Neuronal stem cell (in vitro differentiated cells): ENCODE results near the gene KRT6C. TPM values are rescaled to one million over a fixed set of nuclear protein-coding genes. Genes with fewer than 3 reads are reported as not detected.
A peak's percentile ranks its signal among the peaks of the same experiment; 100 is the strongest.

Source experiments
- DNase-seq: peaks from one replicate; pipeline ENCODE4 v3.0.0-alpha.2; 2013; ENCODE audit warnings: low spot score
- H2AFZ ChIP-seq: one replicate; pipeline ENCODE4 v1.6.1; 2013; ENCODE audit warnings: mild to moderate bottlenecking, low read length, inconsistent platforms
- H2AK5ac ChIP-seq: 2 replicates; pipeline ENCODE4 v1.6.1; 2013; ENCODE audit warnings: low read depth, mild to moderate bottlenecking, inconsistent platforms, low read length, moderate library complexity, mixed read lengths
- H2BK120ac ChIP-seq: 2 replicates; pipeline ENCODE4 v1.6.1; 2013; ENCODE audit warnings: low read depth, mild to moderate bottlenecking, inconsistent platforms, low read length, moderate library complexity, mixed read lengths
- H2BK12ac ChIP-seq: one replicate; pipeline ENCODE4 v1.6.1; 2013; ENCODE audit warnings: low read length, inconsistent platforms
- H2BK15ac ChIP-seq: 2 replicates; pipeline ENCODE4 v1.6.1; 2013; ENCODE audit warnings: mild to moderate bottlenecking, low read length, inconsistent platforms, mixed read lengths
- H2BK5ac ChIP-seq: one replicate; pipeline ENCODE4 v1.6.1; 2013; ENCODE audit warnings: inconsistent platforms, mild to moderate bottlenecking, low read length, moderate library complexity
- H3K14ac ChIP-seq: one replicate; pipeline ENCODE4 v1.6.1; 2013; ENCODE audit warnings: low read length, inconsistent platforms
- H3K18ac ChIP-seq: 2 replicates; pipeline ENCODE4 v1.6.1; 2013; ENCODE audit warnings: low read length, inconsistent platforms
- H3K23ac ChIP-seq: 2 replicates; pipeline ENCODE4 v1.6.1; 2013; ENCODE audit warnings: low read depth, mild to moderate bottlenecking, mixed read lengths, low read length, inconsistent platforms; ENCODE audit not compliant: poor library complexity
- H3K27ac ChIP-seq: replicated peaks from 3 replicates; pipeline ENCODE4 v1.5.1; 2013; ENCODE audit warnings: low read length, inconsistent platforms
- H3K27me3 ChIP-seq, 3 experiments: 2 replicates each; pipeline ENCODE4 v1.6.1; 2013; ENCODE audit warnings: low read length in 3 of 3, mild to moderate bottlenecking in 2 of 3, inconsistent platforms in 1 of 3, low read depth in 1 of 3, mixed read lengths in 1 of 3, moderate library complexity in 1 of 3; ENCODE audit not compliant: control insufficient read depth in 3 of 3, insufficient read depth in 3 of 3
- H3K36me3 ChIP-seq, 2 donors: replicated peaks in 1 of 2; 2 replicates each; pipeline ENCODE4 v1.6.1; 2013; ENCODE audit warnings: low read length in 2 of 2; ENCODE audit not compliant: control insufficient read depth in 2 of 2, insufficient read depth in 2 of 2
- H3K4ac ChIP-seq: 2 replicates; pipeline ENCODE4 v1.6.1; 2013; ENCODE audit warnings: inconsistent platforms, mild to moderate bottlenecking, low read length, moderate library complexity
- H3K4me1 ChIP-seq, 2 donors: 1 replicate in 1 of 2; 2 replicates in 1 of 2; pipeline ENCODE4 v1.6.1; 2013; ENCODE audit warnings: low read length in 2 of 2, low read depth in 1 of 2; ENCODE audit not compliant: control insufficient read depth in 2 of 2, insufficient read depth in 1 of 2
- H3K4me2 ChIP-seq: one replicate; pipeline ENCODE4 v1.6.1; 2013; ENCODE audit warnings: mild to moderate bottlenecking, low read length, inconsistent platforms; ENCODE audit not compliant: insufficient read depth, poor library complexity, severe bottlenecking
- H3K4me3 ChIP-seq, 2 donors: 2 replicates each; pipeline ENCODE4 v1.5.1; 2013; ENCODE audit warnings: low read length in 2 of 2, mild to moderate bottlenecking in 2 of 2, inconsistent platforms in 1 of 2, moderate library complexity in 1 of 2
- H3K79me1 ChIP-seq: one replicate; pipeline ENCODE4 v1.6.1; 2013; ENCODE audit warnings: low read depth, mild to moderate bottlenecking, inconsistent platforms, low read length, moderate library complexity
- H3K9ac ChIP-seq: one replicate; pipeline ENCODE4 v1.6.1; 2013; ENCODE audit warnings: mild to moderate bottlenecking, low read depth, low read length, inconsistent platforms; ENCODE audit not compliant: poor library complexity
- H3K9me3 ChIP-seq, 2 donors: replicated peaks in 1 of 2; 2 replicates each; pipeline versions ENCODE3 to v1.6.1; 2013; ENCODE audit warnings: low read length in 2 of 2, mild to moderate bottlenecking in 2 of 2, inconsistent platforms in 1 of 2, low read depth in 1 of 2, mixed read lengths in 1 of 2, moderate library complexity in 1 of 2; ENCODE audit not compliant: control insufficient read depth in 2 of 2, insufficient read depth in 1 of 2
- H4K8ac ChIP-seq: one replicate; pipeline ENCODE4 v1.6.1; 2013; ENCODE audit warnings: low read depth, mild to moderate bottlenecking, inconsistent platforms, low read length, moderate library complexity
- H4K91ac ChIP-seq: one replicate; pipeline ENCODE4 v1.6.1; 2013; ENCODE audit warnings: low read length, low read depth, mild to moderate bottlenecking, inconsistent platforms; ENCODE audit not compliant: poor library complexity
- WGBS, 2 donors: extraction: QIAGEN DNeasy Blood & Tissue Kit; methylation state at CpG; one replicate each; pipeline ENCODE4 v1.1.7; 2013; ENCODE audit warnings: missing lambda C conversion rate in 2 of 2, mixed read lengths in 1 of 2; ENCODE audit not compliant: insufficient read length in 2 of 2, insufficient replicate concordance in 1 of 2; ENCODE audit errors: extremely low coverage in 2 of 2; 5-methylcytosine and 5-hydroxymethylcytosine counted together
- polyA plus RNA-seq, 2 experiments: library from polyadenylated mRNA; stranded (reverse); fragments of 200-250 nt; gene quantifications; one replicate each; pipeline ENCODE4 v1.2.3, GENCODE V29; 2013

The KRT6C gene
- not detected for polyA plus RNA-seq (2013, experiment 1 of 2)
- not detected for polyA plus RNA-seq (2013, experiment 2 of 2)

DNA sequence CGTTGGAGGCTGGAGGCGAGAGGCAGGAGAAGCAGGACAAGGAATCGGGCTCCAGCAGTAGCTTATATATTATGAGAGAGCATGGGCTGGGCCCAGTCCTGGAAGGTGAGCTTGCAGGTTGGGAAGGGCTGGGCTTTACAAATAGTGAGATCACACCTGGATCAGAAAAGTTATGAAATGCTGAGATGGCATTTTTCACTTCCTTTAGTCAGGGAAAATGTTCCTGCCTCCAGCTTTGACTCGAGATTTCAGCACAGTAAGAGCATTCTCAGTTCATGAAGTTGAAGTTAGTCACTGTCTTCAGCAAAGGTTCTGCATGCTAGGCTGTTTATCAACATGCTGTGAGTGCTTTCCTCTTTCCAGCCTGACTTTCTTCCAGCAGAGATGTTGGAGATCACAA, at the start of gene KRT6C:
Gene KRT6C (minus strand): TSS at position 38 of the 400 bp plus-strand sequence. CDS start 68 bp downstream, outside the sequence.
- Histone ChIP-seq H3K23ac (no peak within 1 kb of the TSS), H4K8ac (no peak within 1 kb of the TSS), H3K4me2 (no peak within 1 kb of the TSS), H2BK5ac (no peak within 1 kb of the TSS), H4K91ac (no peak within 1 kb of the TSS), H2BK15ac (no peak within 1 kb of the TSS), H3K27ac (no peak within 1 kb of the TSS), H2BK120ac (no peak within 1 kb of the TSS), H3K36me3 (no peaks in the 10 kb centered on the region), H3K9me3 (no peaks in the 10 kb centered on the region), H2AK5ac (no peak within 1 kb of the TSS), H2AFZ (no peak within 1 kb of the TSS), H3K14ac (no peak within 1 kb of the TSS), H2BK12ac (no peak within 1 kb of the TSS), H3K4me3 (no peak within 1 kb of the TSS), H3K4ac (no peak within 1 kb of the TSS), H3K27me3 (no peaks in the 10 kb centered on the region), H3K4me1 (no peaks in the 10 kb centered on the region), H3K9ac (no peak within 1 kb of the TSS), H3K79me1 (no peaks in the 10 kb centered on the region), H3K18ac (no peak within 1 kb of the TSS)
- no CpG with 5 or more reads among the region's 4 CpGs for WGBS, 2 donors
- no peak for DNase-seq

DNA sequence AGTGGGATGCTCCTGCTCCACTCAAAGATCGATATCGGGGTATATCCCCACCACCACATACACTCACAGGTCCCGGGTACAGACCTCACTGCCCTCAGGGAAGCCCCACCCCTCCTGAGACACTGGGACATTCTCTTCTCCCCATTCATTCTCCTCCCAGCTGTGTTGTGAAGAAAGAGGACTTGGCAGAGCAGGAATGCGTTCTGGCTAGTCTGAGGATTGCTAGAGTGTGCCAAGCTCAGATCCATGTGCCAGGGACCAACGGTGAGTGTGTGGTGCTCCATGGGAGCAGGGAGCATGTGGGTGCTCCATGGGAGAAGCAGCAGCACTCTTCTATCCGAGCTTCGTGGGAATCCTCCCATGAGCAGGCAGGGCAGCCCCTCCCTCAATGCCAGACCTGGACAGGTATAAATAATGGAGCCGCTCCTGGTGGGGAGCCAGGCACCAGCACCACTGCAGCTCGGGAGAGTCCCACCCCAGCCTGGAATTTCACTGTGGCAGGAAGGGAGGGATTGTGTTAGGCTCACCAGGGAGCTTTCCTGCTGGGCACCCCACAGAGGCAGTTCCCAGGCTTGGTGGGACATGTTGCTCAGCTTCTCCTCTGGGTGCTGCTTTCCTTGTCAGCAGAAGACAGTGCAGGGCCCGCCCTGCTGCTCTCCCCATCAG, 48.9 kb upstream of the KRT6C start:
- Histone ChIP-seq H3K9ac (no peak overlapping the region), H2BK120ac (no peak overlapping the region), H3K4ac (no peak overlapping the region), H3K4me2 (no peak overlapping the region), H3K27ac (no peak overlapping the region), H2BK15ac (no peak overlapping the region), H2BK5ac (no peak overlapping the region), H3K23ac (no peak overlapping the region), H3K79me1 (no peaks in the 10 kb centered on the region), H3K14ac (peak overlapping the region; percentile 91), H3K4me1 (peaks cover 0 to 8% of the 10 kb centered on the region in 2 donors), H3K18ac (peak overlapping the region; percentile 33), H3K27me3 (peaks cover 0 to 10% (median 0%) of the 10 kb centered on the region in 3 experiments), H4K8ac (no peak overlapping the region), H4K91ac (no peak overlapping the region), H3K4me3 (no peak overlapping the region), H2BK12ac (no peak overlapping the region), H2AK5ac (peak overlapping the region; percentile 33), H3K36me3 (no peaks in the 10 kb centered on the region), H2AFZ (no peak overlapping the region), H3K9me3 (no peaks in the 10 kb centered on the region)
- no peak for DNase-seq
- WGBS, 2 donors: no CpG with 5 or more reads among the region's 10 CpGs

DNA sequence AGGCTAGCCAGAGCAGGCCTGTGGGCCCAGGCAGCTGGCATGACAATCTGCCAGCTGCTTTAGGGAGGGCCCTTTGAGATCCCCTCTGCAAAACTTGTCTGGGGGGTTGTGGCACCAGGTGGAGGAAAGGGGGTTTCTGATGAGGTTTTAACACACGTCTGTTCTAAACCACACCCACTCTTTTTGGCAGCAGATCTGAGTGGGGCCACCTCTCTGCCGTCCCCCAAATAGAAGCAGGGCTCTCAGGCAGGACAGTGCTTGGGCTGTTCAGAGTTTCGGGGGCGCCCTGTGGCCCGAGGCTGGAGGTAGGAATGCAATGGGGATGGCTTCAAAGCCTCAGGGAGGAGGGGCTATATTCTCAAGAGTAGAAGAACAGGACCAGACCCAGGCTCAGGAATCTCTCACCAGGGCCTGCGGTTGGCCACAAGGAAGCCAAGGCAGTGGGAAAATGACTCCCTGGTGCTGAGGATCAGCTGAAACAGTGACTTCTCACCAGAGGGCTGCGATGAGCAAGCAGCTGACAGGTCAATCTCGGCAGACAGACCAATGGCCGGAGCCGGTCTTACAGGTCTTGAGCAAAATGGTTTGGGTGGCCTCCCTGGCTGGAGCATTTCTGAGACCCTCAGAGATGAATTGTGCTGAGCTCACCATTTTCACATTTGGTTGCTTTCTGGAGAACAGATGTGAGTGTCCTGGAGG, 48.1 kb upstream of the KRT6C start:
- no peaks in the 10 kb centered on the region for H3K9me3 ChIP-seq
- no peak overlapping the region for H3K27ac ChIP-seq

GRCh38 chr12:52521175-52521567, 47.6 kb upstream of the KRT6C start:
- no peak overlapping the region for H3K27ac ChIP-seq
- no peak overlapping the region for H2BK5ac ChIP-seq
- H3K23ac ChIP-seq: no peak overlapping the region
- H2BK12ac ChIP-seq: no peak overlapping the region
- H2AK5ac ChIP-seq: no peak overlapping the region
- no peak overlapping the region for H3K14ac ChIP-seq
- H3K9ac ChIP-seq: no peak overlapping the region
- no peak for DNase-seq
- peaks cover 0 to 8% of the 10 kb centered on the region in 2 donors for H3K4me1 ChIP-seq
- H2BK15ac ChIP-seq: no peak overlapping the region
- H3K18ac ChIP-seq: no peak overlapping the region
- H3K9me3 ChIP-seq: no peaks in the 10 kb centered on the region
- H3K79me1 ChIP-seq: no peaks in the 10 kb centered on the region
- H4K91ac ChIP-seq: no peak overlapping the region
- H3K4ac ChIP-seq: no peak overlapping the region
- no peak overlapping the region for H3K4me2 ChIP-seq
- no peak overlapping the region for H4K8ac ChIP-seq
- H3K36me3 ChIP-seq: no peaks in the 10 kb centered on the region
- H2BK120ac ChIP-seq: no peak overlapping the region
- H3K4me3 ChIP-seq: no peak overlapping the region
- no peak overlapping the region for H2AFZ ChIP-seq
- WGBS, 2 donors: no CpG with 5 or more reads among the region's 10 CpGs
- H3K27me3 ChIP-seq: peaks cover 0 to 8% (median 0%) of the 10 kb centered on the region in 3 experiments

More for the DNA sequence above, 48.1 kb upstream of the KRT6C start:
- no peak overlapping the region for H2AK5ac ChIP-seq
- peaks cover 0 to 10% (median 0%) of the 10 kb centered on the region in 3 experiments for H3K27me3 ChIP-seq
- no peak overlapping the region for H4K91ac ChIP-seq
- WGBS, 2 donors: no CpG with 5 or more reads among the region's 10 CpGs
- H3K36me3 ChIP-seq: no peaks in the 10 kb centered on the region
- no peak overlapping the region for H3K9ac ChIP-seq
- no peak overlapping the region for H3K23ac ChIP-seq
- no peak overlapping the region for H2BK120ac ChIP-seq
- H3K4me3 ChIP-seq: no peak overlapping the region
- peaks cover 0 to 8% of the 10 kb centered on the region in 2 donors for H3K4me1 ChIP-seq
- DNase-seq: no peak
- no peak overlapping the region for H2BK5ac ChIP-seq
- H3K79me1 ChIP-seq: no peaks in the 10 kb centered on the region
- no peak overlapping the region for H3K18ac ChIP-seq
- H2AFZ ChIP-seq: no peak overlapping the region
- no peak overlapping the region for H3K14ac ChIP-seq
- no peak overlapping the region for H4K8ac ChIP-seq
- no peak overlapping the region for H2BK15ac ChIP-seq
- H3K4ac ChIP-seq: no peak overlapping the region
- H3K4me2 ChIP-seq: no peak overlapping the region
- H2BK12ac ChIP-seq: no peak overlapping the region
